ENCODE measurements around the gene GALNT1.

GALNT1 gene

GRCh38 chr18:35641916-35642315 lies 60.4 kb downstream of the GALNT1 start:
- peaks cover 3% of the 10 kb centered on the region; the same call in 1 of the 2 replicates for H3K9me3 ChIP-seq (ENCODE audit: control insufficient read depth, insufficient read depth, low read length)
- H3K79me2 ChIP-seq (ENCODE audit: control insufficient read depth, low read length): no peaks in the 10 kb centered on the region

GRCh38 chr18:35642802-35643201 lies 61.3 kb downstream of the GALNT1 start:
- no peaks in the 10 kb centered on the region for H3K36me3 ChIP-seq (ENCODE audit: control insufficient read depth, low read length)
- H3K4me3 ChIP-seq (ENCODE audit: low read length): no peak overlapping the region
- no peak overlapping the region for H3K27ac ChIP-seq (ENCODE audit: low read depth, low read length)
- no peaks in the 10 kb centered on the region for H4K20me1 ChIP-seq (ENCODE audit: control insufficient read depth, insufficient read depth, low read depth, low read length)
- peaks cover 3% of the 10 kb centered on the region; the same call in 1 of the 2 replicates for H3K9me3 ChIP-seq (ENCODE audit: control insufficient read depth, insufficient read depth, low read length)
- no peak for TF ChIP-seq CTCF (IDR thresholded peaks at IDR 0.05; ENCODE audit: low read depth, low read length, poor library complexity, severe bottlenecking)
- no peak for TF ChIP-seq EZH2phosphoT487 (IDR thresholded peaks at IDR 0.05; ENCODE audit: borderline replicate concordance, low read length)
- H3F3A ChIP-seq (ENCODE audit: control insufficient read depth, insufficient read depth): no peaks in the 10 kb centered on the region
- no peaks in the 10 kb centered on the region for H3K79me2 ChIP-seq (ENCODE audit: control insufficient read depth, low read length)
- H3K27me3 ChIP-seq (ENCODE audit: control insufficient read depth, low read length): no peaks in the 10 kb centered on the region
- no peak overlapping the region for H3K4me2 ChIP-seq (ENCODE audit: low read length)
- H3K4me1 ChIP-seq (ENCODE audit: control insufficient read depth, low read length): peaks cover 7% of the 10 kb centered on the region
- H3K9me2 ChIP-seq (replicated peaks; ENCODE audit: control insufficient read depth, low read length): no peaks in the 10 kb centered on the region

More at GRCh38 chr18:35641916-35642315, 60.4 kb downstream of the GALNT1 start:
- no peaks in the 10 kb centered on the region for H3K27me3 ChIP-seq (ENCODE audit: control insufficient read depth, low read length)
- no peaks in the 10 kb centered on the region for H3K9me2 ChIP-seq (replicated peaks; ENCODE audit: control insufficient read depth, low read length)
- no peaks in the 10 kb centered on the region for H4K20me1 ChIP-seq (ENCODE audit: control insufficient read depth, insufficient read depth, low read depth, low read length)
- no peak overlapping the region for H3K4me3 ChIP-seq (ENCODE audit: low read length)
- no peak overlapping the region for H3K4me2 ChIP-seq (ENCODE audit: low read length)
- no peaks in the 10 kb centered on the region for H3K36me3 ChIP-seq (ENCODE audit: control insufficient read depth, low read length)
- peaks cover 7% of the 10 kb centered on the region for H3K4me1 ChIP-seq (ENCODE audit: control insufficient read depth, low read length)
- H3K27ac ChIP-seq (ENCODE audit: low read depth, low read length): no peak overlapping the region
- H3F3A ChIP-seq (ENCODE audit: control insufficient read depth, insufficient read depth): no peaks in the 10 kb centered on the region
- no peak for TF ChIP-seq CTCF (IDR thresholded peaks at IDR 0.05; ENCODE audit: low read depth, low read length, poor library complexity, severe bottlenecking)
- no peak for TF ChIP-seq EZH2phosphoT487 (IDR thresholded peaks at IDR 0.05; ENCODE audit: borderline replicate concordance, low read length)

GRCh38 chr18:35646449-35646848 lies 64.9 kb downstream of the GALNT1 start:
- Histone ChIP-seq H3K27ac (ENCODE audit: low read depth, low read length) (no peak overlapping the region), H3F3A (ENCODE audit: control insufficient read depth, insufficient read depth) (no peaks in the 10 kb centered on the region), H3K79me2 (ENCODE audit: control insufficient read depth, low read length) (peaks cover 6% of the 10 kb centered on the region; the same call in 1 of the 2 replicates), H3K9me2 (replicated peaks; ENCODE audit: control insufficient read depth, low read length) (no peaks in the 10 kb centered on the region), H3K27me3 (ENCODE audit: control insufficient read depth, low read length) (no peaks in the 10 kb centered on the region), H3K9me3 (ENCODE audit: control insufficient read depth, insufficient read depth, low read length) (no peaks in the 10 kb centered on the region), H3K4me1 (ENCODE audit: control insufficient read depth, low read length) (peaks cover 1% of the 10 kb centered on the region), H4K20me1 (ENCODE audit: control insufficient read depth, insufficient read depth, low read depth, low read length) (no peaks in the 10 kb centered on the region), H3K4me2 (ENCODE audit: low read length) (no peak overlapping the region), H3K4me3 (ENCODE audit: low read length) (no peak overlapping the region), H3K36me3 (ENCODE audit: control insufficient read depth, low read length) (no peaks in the 10 kb centered on the region)
- TF ChIP-seq EZH2phosphoT487 (IDR thresholded peaks at IDR 0.05; ENCODE audit: borderline replicate concordance, low read length) (no peak), CTCF (IDR thresholded peaks at IDR 0.05; ENCODE audit: low read depth, low read length, poor library complexity, severe bottlenecking) (no peak)
